WTC11 (cell line): ENCODE results near the gene PLPPR1. TPM values are rescaled to one million over a fixed set of nuclear protein-coding genes. Genes with fewer than 3 reads are reported as not detected.
A peak's percentile ranks its signal among the peaks of the same experiment; 100 is the strongest.

ENCODE experiments used
- ATAC-seq: fragments of 200-7000 bp; cut with Tn5 transposase; 2 replicates; pipeline ENCODE4 v1.10.0; 2021; ENCODE audit warnings: mild to moderate bottlenecking, moderate library complexity
- CTCF ChIA-PET: fragments of 300-600 bp; sonication (Branson Sonifier 250); formaldehyde crosslinking; loops from one replicate; lab custom pipeline; 2021; ENCODE audit warnings: antibody characterized with exemption; lab: Charles Lee
- POLR2A ChIA-PET: fragments of 350-600 bp; sonication (Branson Sonifier 250); formaldehyde crosslinking; loops from one replicate; lab custom pipeline; 2021; ENCODE audit warnings: antibody characterized with exemption; lab: Charles Lee
- DNase-seq: peaks from one replicate; pipeline ENCODE4 v3.0.0; 2021; ENCODE audit warnings: low spot score
- H3K27ac Mint-ChIP-seq: 2 replicates; pipeline ENCODE4 v1.8.0; 2021; ENCODE audit warnings: mixed read lengths
- H3K27me3 Mint-ChIP-seq: 2 replicates; pipeline ENCODE4 v1.8.0; 2021; ENCODE audit warnings: low read depth, mild to moderate bottlenecking, moderate library complexity, mixed read lengths
- H3K36me3 Mint-ChIP-seq: 2 replicates; pipeline ENCODE4 v1.8.0; 2021; ENCODE audit warnings: mixed read lengths
- H3K4me1 Mint-ChIP-seq: 2 replicates; pipeline ENCODE4 v1.8.0; 2022; ENCODE audit warnings: mixed read lengths
- H3K4me3 Mint-ChIP-seq: 2 replicates; pipeline ENCODE4 v1.8.0; 2021; ENCODE audit warnings: mild to moderate bottlenecking, moderate library complexity, mixed read lengths
- H3K9me3 Mint-ChIP-seq: 2 replicates; pipeline ENCODE4 v1.8.0; 2021; ENCODE audit warnings: mixed read lengths
- AFF4 ChIP-seq: sonication (generic); formaldehyde crosslinking; IDR thresholded peaks from 2 replicates; pipeline ENCODE4 v1.8.1; 2023; ENCODE audit warnings: mild to moderate bottlenecking, missing genetic modification reagents, borderline replicate concordance
- ATF3 ChIP-seq: sonication (generic); formaldehyde crosslinking; conservative IDR thresholded peaks from 2 replicates; pipeline ENCODE4 v1.8.1; 2022; ENCODE audit warnings: mild to moderate bottlenecking, missing genetic modification reagents
- ELF4 ChIP-seq: sonication (generic); formaldehyde crosslinking; IDR thresholded peaks from 2 replicates; pipeline ENCODE4 v1.8.1; 2022; ENCODE audit warnings: low read depth, mild to moderate bottlenecking, moderate library complexity, missing genetic modification reagents
- ESRRA ChIP-seq: sonication (generic); formaldehyde crosslinking; IDR thresholded peaks from 2 replicates; pipeline ENCODE4 v1.8.1; 2022; ENCODE audit warnings: mild to moderate bottlenecking, missing genetic modification reagents, borderline replicate concordance
- FOXJ3 ChIP-seq: sonication (generic); formaldehyde crosslinking; IDR thresholded peaks from 2 replicates; pipeline ENCODE4 v1.9.0; 2021; ENCODE audit warnings: missing genetic modification reagents, mild to moderate bottlenecking, borderline replicate concordance
- FOXK1 ChIP-seq: sonication (generic); formaldehyde crosslinking; IDR thresholded peaks from 2 replicates; pipeline ENCODE4 v1.8.0; 2022; ENCODE audit warnings: mild to moderate bottlenecking, moderate library complexity, missing genetic modification reagents
- FOXP1 ChIP-seq: sonication (generic); formaldehyde crosslinking; IDR thresholded peaks from 2 replicates; pipeline ENCODE4 v1.8.0; 2022; ENCODE audit warnings: missing genetic modification reagents, mild to moderate bottlenecking, moderate library complexity, borderline replicate concordance
- GABPB1 ChIP-seq: sonication (generic); formaldehyde crosslinking; IDR thresholded peaks from 2 replicates; pipeline ENCODE4 v1.8.1; 2023; ENCODE audit warnings: mild to moderate bottlenecking, missing genetic modification reagents
- HMGA2 ChIP-seq: fragments of 250-450 bp; sonication (Bioruptor Pico); IDR thresholded peaks from 2 replicates; pipeline ENCODE4 v1.4.0; 2021; ENCODE audit warnings: mild to moderate bottlenecking, moderate library complexity
- IRF2 ChIP-seq: sonication (generic); formaldehyde crosslinking; IDR thresholded peaks from 2 replicates; pipeline ENCODE4 v1.8.0; 2022; ENCODE audit warnings: low read depth, missing genetic modification reagents, borderline replicate concordance
- KAT7 ChIP-seq: sonication (generic); formaldehyde crosslinking; IDR thresholded peaks from 2 replicates; pipeline ENCODE4 v1.8.1; 2023; ENCODE audit warnings: missing genetic modification reagents, mild to moderate bottlenecking, borderline replicate concordance
- MYBL2 ChIP-seq: sonication (generic); formaldehyde crosslinking; IDR thresholded peaks from 2 replicates; pipeline ENCODE4 v1.8.1; 2023; ENCODE audit warnings: mild to moderate bottlenecking, moderate library complexity, missing genetic modification reagents
- NFATC4 ChIP-seq: fragments of 250-450 bp; sonication (Bioruptor Pico); IDR thresholded peaks from 2 replicates; pipeline ENCODE4 v1.9.0; 2021; ENCODE audit warnings: mild to moderate bottlenecking
- NR1H2 ChIP-seq: sonication (generic); formaldehyde crosslinking; IDR thresholded peaks from 2 replicates; pipeline ENCODE4 v1.9.0; 2021; ENCODE audit warnings: mild to moderate bottlenecking, moderate library complexity, missing genetic modification reagents
- SMAD4 ChIP-seq: sonication (generic); formaldehyde crosslinking; IDR thresholded peaks from 2 replicates; pipeline ENCODE4 v1.8.0; 2022; ENCODE audit warnings: mild to moderate bottlenecking, missing genetic modification reagents
- USF1 ChIP-seq: sonication (generic); formaldehyde crosslinking; IDR thresholded peaks from 2 replicates; pipeline ENCODE4 v1.8.0; 2022; ENCODE audit warnings: mild to moderate bottlenecking, missing genetic modification reagents
- USF2 ChIP-seq: sonication (generic); formaldehyde crosslinking; IDR thresholded peaks from 2 replicates; pipeline ENCODE4 v1.8.1; 2023; ENCODE audit warnings: mild to moderate bottlenecking, missing genetic modification reagents, moderate library complexity
- ZBTB43 ChIP-seq: sonication (generic); formaldehyde crosslinking; IDR thresholded peaks from 2 replicates; pipeline ENCODE4 v1.8.1; 2023; ENCODE audit warnings: mild to moderate bottlenecking, missing genetic modification reagents
- ZNF416 ChIP-seq: fragments of 250-450 bp; sonication (Bioruptor Pico); IDR thresholded peaks from 2 replicates; pipeline ENCODE4 v1.9.0; 2021; ENCODE audit warnings: mild to moderate bottlenecking, inconsistent platforms
- ZNF512 ChIP-seq: sonication (generic); formaldehyde crosslinking; IDR thresholded peaks from 2 replicates; pipeline ENCODE4 v1.8.1; 2022; ENCODE audit warnings: missing genetic modification reagents, borderline replicate concordance
- ZSCAN18 ChIP-seq: fragments of 250-450 bp; sonication (Bioruptor Pico); IDR thresholded peaks from 2 replicates; pipeline ENCODE4 v2.1.2; 2022; ENCODE audit warnings: mild to moderate bottlenecking, moderate library complexity
- total RNA-seq: library from RNA; stranded (reverse); gene quantifications from 3 replicates; pipeline ENCODE4 v1.2.3, GENCODE V29; 2021

PLPPR1 gene
- total RNA-seq, 1 experiment from 2014 or later, result 1.5 TPM

GRCh38 chr9:101225271-101225670 is 196.7 kb downstream of the PLPPR1 start:
- Mint-ChIP-seq H3K36me3 (no peaks in the 10 kb centered on the region), H3K9me3 (no peaks in the 10 kb centered on the region), H3K27me3 (no peaks in the 10 kb centered on the region), H3K4me1 (peaks cover 9% of the 10 kb centered on the region), H3K4me3 (no peak overlapping the region), H3K27ac (no peak overlapping the region)
- ATAC-seq, result no peak
- TF ChIP-seq USF1 (CRISPR knock-in tag) (no peak), GABPB1 (no peak), ZNF416 (CRISPR knock-in tag) (no peak)
- POLR2A ChIA-PET, result interaction anchor here (0.7 kb wide), 1 partner anchor 141 kb away, joined by 4 read pairs; no protein-coding TSS in a partner anchor
- CTCF ChIA-PET, result interaction anchor here (1.3 kb wide), 1 partner anchor 106 kb away, joined by 6 read pairs; no protein-coding TSS in a partner anchor
- DNase-seq, result no peak

GRCh38 chr9:101226161-101226560 is 197.6 kb downstream of the PLPPR1 start:
- ATAC-seq, result no peak
- CTCF ChIA-PET, result interaction anchor here (0.8 to 1.4 kb wide), 4 partner anchors 9 to 107 kb away, joined by 3 to 6 read pairs (median 6); no protein-coding TSS in a partner anchor
- POLR2A ChIA-PET, result no interaction called here
- TF ChIP-seq MYBL2 (CRISPR knock-in tag) (no peak), ESRRA (CRISPR knock-in tag) (no peak), FOXP1 (no peak), ZBTB43 (CRISPR knock-in tag) (no peak), USF2 (CRISPR knock-in tag) (no peak), ZSCAN18 (no peak)
- TF ChIP-seq, all 79 proteins: peak for 0
- H3K9me3 Mint-ChIP-seq, result no peaks in the 10 kb centered on the region
- peaks cover 17% of the 10 kb centered on the region for H3K4me1 Mint-ChIP-seq
- DNase-seq, result no peak
- no peak overlapping the region for H3K4me3 Mint-ChIP-seq
- no peaks in the 10 kb centered on the region for H3K27me3 Mint-ChIP-seq
- no peaks in the 10 kb centered on the region for H3K36me3 Mint-ChIP-seq
- H3K27ac Mint-ChIP-seq, result no peak overlapping the region

GRCh38 chr9:101226803-101227202 is 198.3 kb downstream of the PLPPR1 start:
- Mint-ChIP-seq H3K27me3 (no peaks in the 10 kb centered on the region), H3K36me3 (no peaks in the 10 kb centered on the region), H3K9me3 (no peaks in the 10 kb centered on the region), H3K4me1 (peaks cover 23% of the 10 kb centered on the region), H3K4me3 (no peak overlapping the region), H3K27ac (no peak overlapping the region)
- ChIA-PET CTCF (interaction anchor here (0.8 to 1.4 kb wide), 4 partner anchors 8 to 108 kb away, joined by 3 to 6 read pairs (median 6); no protein-coding TSS in a partner anchor), POLR2A (no interaction called here)
- DNase-seq (peak; percentile 15), ATAC-seq (peak; percentile 82)
- TF ChIP-seq FOXK1 (CRISPR knock-in tag) (no peak), FOXJ3 (CRISPR knock-in tag) (no peak), HMGA2 (CRISPR knock-in tag) (no peak), ATF3 (CRISPR knock-in tag) (no peak), KAT7 (CRISPR knock-in tag) (no peak), IRF2 (CRISPR knock-in tag) (no peak), NR1H2 (CRISPR knock-in tag) (no peak), ELF4 (CRISPR knock-in tag) (no peak), ZNF512 (CRISPR knock-in tag) (no peak), AFF4 (CRISPR knock-in tag) (no peak), NFATC4 (CRISPR knock-in tag) (no peak), USF1 (CRISPR knock-in tag) (no peak), SMAD4 (no peak)
